ENCODE measurements around the gene CACNA1D. TPM values are rescaled to one million over a fixed set of nuclear protein-coding genes. Genes with fewer than 3 reads are reported as not detected.

The CACNA1D gene
- total RNA-seq, 1 experiment from 2014 or later: 1.1 TPM

DNA sequence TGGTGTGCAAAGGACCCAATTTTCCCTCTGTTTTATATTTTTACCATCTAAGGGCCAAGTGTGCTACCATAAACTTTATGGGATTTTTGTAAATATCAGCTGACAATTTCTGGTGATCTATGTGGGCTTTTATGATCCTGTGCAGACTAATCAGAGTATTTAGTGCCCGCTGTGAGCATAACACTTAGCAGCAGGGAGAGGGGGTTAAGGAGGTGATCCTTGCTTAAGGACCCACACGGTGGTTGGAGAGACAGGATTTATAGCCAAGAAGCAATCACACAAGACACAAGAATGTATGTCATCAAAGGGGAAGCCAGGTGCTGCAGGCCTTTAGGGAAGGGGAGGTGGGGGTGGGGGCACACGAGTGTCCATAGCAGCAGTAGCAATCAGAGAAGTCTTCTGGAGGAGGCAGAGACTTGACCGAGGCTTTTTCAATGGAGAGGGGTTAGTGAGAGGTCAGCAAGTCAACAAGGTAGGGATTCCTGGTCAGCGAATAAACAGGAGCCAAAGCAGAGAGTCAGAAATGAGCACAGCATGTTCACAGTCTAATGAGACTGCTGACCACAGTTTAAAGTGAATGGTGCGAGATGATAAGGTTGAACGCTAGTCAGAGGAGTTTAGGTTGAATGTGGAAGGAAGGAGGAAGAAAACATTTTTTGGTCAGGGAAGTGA is 4.5 kb upstream of the CACNA1D start:
- Histone ChIP-seq H3K9ac (ENCODE audit: low read length) (no peak overlapping the region), H3K4me2 (ENCODE audit: low read length) (no peak overlapping the region), H2AFZ (ENCODE audit: low read depth, low read length, poor library complexity, severe bottlenecking) (no peak overlapping the region), H4K20me1 (ENCODE audit: insufficient read depth) (no peaks in the 10 kb centered on the region), H3K27ac (ENCODE audit: low read depth, low read length) (no peak overlapping the region), H3K9me3 (ENCODE audit: control insufficient read depth in 1 of 2, insufficient read depth in 1 of 2, low read depth in 1 of 2, low read length in 2 of 2) (no peaks in the 10 kb centered on the region), H3K4me3 (replicated peaks in 1 of 2; ENCODE audit: low read depth in 1 of 2, low read length in 2 of 2) (no peak overlapping the region), H3K4me1 (ENCODE audit: control insufficient read depth in 1 of 2, insufficient read depth in 2 of 2, low read length in 2 of 2) (peaks cover 0 to 10% of the 10 kb centered on the region in 2 experiments; a peak in 1 of 4 replicates), H3K79me2 (ENCODE audit: insufficient read depth, low read length) (no peaks in the 10 kb centered on the region), H3K27me3 (ENCODE audit: insufficient read depth, low read length) (peaks cover 5% of the 10 kb centered on the region; the same call in 1 of the 2 replicates), H3K36me3 (ENCODE audit: control insufficient read depth in 1 of 2, insufficient read depth in 2 of 2, low read length in 2 of 2) (no peaks in the 10 kb centered on the region), H3K9me2 (ENCODE audit: insufficient read depth) (no peaks in the 10 kb centered on the region)
- CTCF ChIA-PET: no interaction called here
- ATAC-seq (no peak), DNase-seq (ENCODE audit: low read depth, low spot score) (no peak)
- no TSS peak for BruUV-seq (replicated peaks)
- no peak for TF ChIP-seq EGR1 (IDR thresholded peaks at IDR 0.05; ENCODE audit: low read depth)
- TF ChIP-seq EZH2phosphoT487 (IDR thresholded peaks at IDR 0.05; ENCODE audit: borderline replicate concordance): no peak
- TF ChIP-seq YY1 (IDR thresholded peaks at IDR 0.05; ENCODE audit: extremely low read depth, insufficient replicate concordance, low read depth, low read length): no peak
- TF ChIP-seq RAD21 (IDR thresholded peaks at IDR 0.05; ENCODE audit: low read depth): no peak
- no peak for TF ChIP-seq POLR2AphosphoS5 (IDR thresholded peaks at IDR 0.05; ENCODE audit: low read depth, low read length)
- intact Hi-C loops (cut with micrococcal nuclease): no loop called here
- RAD21 ChIA-PET (ENCODE audit: low non-redundant PET in 1 of 2, low total read pairs in 2 of 2, uncharacterized antibody in 2 of 2, unreplicated experiment in 2 of 2): no interaction called here
- POLR2A ChIA-PET: no interaction called here

GRCh38 chr3:53490459-53490968 is 3.9 kb upstream of the CACNA1D start:
- Histone ChIP-seq H3K4me1 (ENCODE audit: control insufficient read depth in 1 of 2, insufficient read depth in 2 of 2, low read length in 2 of 2) (peaks cover 0 to 12% of the 10 kb centered on the region in 2 experiments; a peak in 1 of 4 replicates), H4K20me1 (ENCODE audit: insufficient read depth) (no peaks in the 10 kb centered on the region), H3K36me3 (ENCODE audit: control insufficient read depth in 1 of 2, insufficient read depth in 2 of 2, low read length in 2 of 2) (no peaks in the 10 kb centered on the region), H3K79me2 (ENCODE audit: insufficient read depth, low read length) (no peaks in the 10 kb centered on the region), H3K9me3 (ENCODE audit: control insufficient read depth in 1 of 2, insufficient read depth in 1 of 2, low read depth in 1 of 2, low read length in 2 of 2) (no peaks in the 10 kb centered on the region), H2AFZ (ENCODE audit: low read depth, low read length, poor library complexity, severe bottlenecking) (no peak overlapping the region), H3K9ac (ENCODE audit: low read length) (no peak overlapping the region), H3K4me2 (ENCODE audit: low read length) (no peak overlapping the region), H3K4me3 (replicated peaks in 1 of 2; ENCODE audit: low read depth in 1 of 2, low read length in 2 of 2) (no peak overlapping the region), H3K9me2 (ENCODE audit: insufficient read depth) (no peaks in the 10 kb centered on the region), H3K27ac (ENCODE audit: low read depth, low read length) (no peak overlapping the region), H3K27me3 (ENCODE audit: insufficient read depth, low read length) (peaks cover 5% of the 10 kb centered on the region; the same call in 1 of the 2 replicates)
- POLR2A ChIA-PET: no interaction called here
- no TSS peak for BruUV-seq (replicated peaks)
- RAD21 ChIA-PET (ENCODE audit: low non-redundant PET in 1 of 2, low total read pairs in 2 of 2, uncharacterized antibody in 2 of 2, unreplicated experiment in 2 of 2): no interaction called here
- TF ChIP-seq REST (IDR thresholded peaks at IDR 0.05; ENCODE audit: low read depth): no peak
- no peak for TF ChIP-seq YY1 (IDR thresholded peaks at IDR 0.05; ENCODE audit: extremely low read depth, insufficient replicate concordance, low read depth, low read length)
- no peak for TF ChIP-seq POLR2A (IDR thresholded peaks at IDR 0.05; ENCODE audit: borderline replicate concordance, extremely low read depth, insufficient read depth, insufficient read length)
- TF ChIP-seq, protein P1, sequence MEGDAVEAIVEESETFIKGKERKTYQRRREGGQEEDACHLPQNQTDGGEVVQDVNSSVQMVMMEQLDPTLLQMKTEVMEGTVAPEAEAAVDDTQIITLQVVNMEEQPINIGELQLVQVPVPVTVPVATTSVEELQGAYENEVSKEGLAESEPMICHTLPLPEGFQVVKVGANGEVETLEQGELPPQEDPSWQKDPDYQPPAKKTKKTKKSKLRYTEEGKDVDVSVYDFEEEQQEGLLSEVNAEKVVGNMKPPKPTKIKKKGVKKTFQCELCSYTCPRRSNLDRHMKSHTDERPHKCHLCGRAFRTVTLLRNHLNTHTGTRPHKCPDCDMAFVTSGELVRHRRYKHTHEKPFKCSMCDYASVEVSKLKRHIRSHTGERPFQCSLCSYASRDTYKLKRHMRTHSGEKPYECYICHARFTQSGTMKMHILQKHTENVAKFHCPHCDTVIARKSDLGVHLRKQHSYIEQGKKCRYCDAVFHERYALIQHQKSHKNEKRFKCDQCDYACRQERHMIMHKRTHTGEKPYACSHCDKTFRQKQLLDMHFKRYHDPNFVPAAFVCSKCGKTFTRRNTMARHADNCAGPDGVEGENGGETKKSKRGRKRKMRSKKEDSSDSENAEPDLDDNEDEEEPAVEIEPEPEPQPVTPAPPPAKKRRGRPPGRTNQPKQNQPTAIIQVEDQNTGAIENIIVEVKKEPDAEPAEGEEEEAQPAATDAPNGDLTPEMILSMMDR (IDR thresholded peaks at IDR 0.05 in 2 of 3, conservative IDR thresholded peaks at IDR 0.05 in 1 of 3; ENCODE audit: borderline replicate concordance in 1 of 3, insufficient read depth in 1 of 3, low read depth in 2 of 3, low read length in 2 of 3): no peak
- no peak for TF ChIP-seq SP1 (IDR thresholded peaks at IDR 0.05; ENCODE audit: low read depth)
- TF ChIP-seq CBX3 (IDR thresholded peaks at IDR 0.05; ENCODE audit: low read depth): no peak
- TF ChIP-seq, protein P2, sequence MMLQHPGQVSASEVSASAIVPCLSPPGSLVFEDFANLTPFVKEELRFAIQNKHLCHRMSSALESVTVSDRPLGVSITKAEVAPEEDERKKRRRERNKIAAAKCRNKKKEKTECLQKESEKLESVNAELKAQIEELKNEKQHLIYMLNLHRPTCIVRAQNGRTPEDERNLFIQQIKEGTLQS (IDR thresholded peaks at IDR 0.05): no peak
- no peak for TF ChIP-seq ZFX (IDR thresholded peaks at IDR 0.05)
- no peak for TF ChIP-seq EZH2phosphoT487 (IDR thresholded peaks at IDR 0.05; ENCODE audit: borderline replicate concordance)
- no peak for TF ChIP-seq ELF1 (IDR thresholded peaks at IDR 0.05; ENCODE audit: borderline replicate concordance, low read depth)
- no peak for TF ChIP-seq FOSL1 (IDR thresholded peaks at IDR 0.05; ENCODE audit: low read depth)
- CTCF ChIA-PET: no interaction called here
- intact Hi-C loops (cut with micrococcal nuclease): no loop called here
- DNase-seq (ENCODE audit: low read depth, low spot score) (no peak), ATAC-seq (no peak)

Measured in HCT116 (cell line).